Mesothelial cell of epicardium (in vitro differentiated cells): ENCODE results near the gene ZNF282. TPM values are rescaled to one million over a fixed set of nuclear protein-coding genes. Genes with fewer than 3 reads are reported as not detected.
"Not testable (repeated sequence)": the region's sequence is repeated elsewhere in the genome, so short reads cannot be mapped to it uniquely, and the experiment has no call there.

ENCODE experiments used
- DNase-seq, 2 experiments: peaks; one replicate each; pipeline ENCODE4 v3.0.0; 2021; ENCODE audit warnings: low spot score in 2 of 2; ENCODE audit not compliant: unreplicated experiment in 2 of 2
- H3K27ac Mint-ChIP-seq: 2 replicates; pipeline ENCODE4 v1.8.0; 2021; ENCODE audit warnings: mixed read lengths
- H3K27me3 Mint-ChIP-seq: 2 replicates; pipeline ENCODE4 v1.8.0; 2021; ENCODE audit warnings: low read depth, mixed read lengths
- H3K36me3 Mint-ChIP-seq: 2 replicates; pipeline ENCODE4 v1.8.0; 2021; ENCODE audit warnings: mixed read lengths
- H3K4me1 Mint-ChIP-seq: 2 replicates; pipeline ENCODE4 v1.8.0; 2021; ENCODE audit warnings: mixed read lengths
- H3K4me3 Mint-ChIP-seq: 2 replicates; pipeline ENCODE4 v1.8.0; 2021; ENCODE audit warnings: mild to moderate bottlenecking, moderate library complexity, mixed read lengths
- H3K9me3 Mint-ChIP-seq: 2 replicates; pipeline ENCODE4 v1.8.0; 2021; ENCODE audit warnings: mixed read lengths
- total RNA-seq: library from RNA; stranded (reverse); gene quantifications from 3 replicates; pipeline ENCODE4 v1.2.1, GENCODE V29; 2021
- TF ChIP-seq, protein P1 (sequence below): fragments of 200-600 bp; sonication (generic); IDR thresholded peaks from one replicate; pipeline ENCODE4 v1.5.0; 2021; ENCODE audit warnings: antibody characterized with exemption; ENCODE audit not compliant: unreplicated experiment

ZNF282 gene
- total RNA-seq, 1 donor from 2014 or later = 47.0 TPM

DNA sequence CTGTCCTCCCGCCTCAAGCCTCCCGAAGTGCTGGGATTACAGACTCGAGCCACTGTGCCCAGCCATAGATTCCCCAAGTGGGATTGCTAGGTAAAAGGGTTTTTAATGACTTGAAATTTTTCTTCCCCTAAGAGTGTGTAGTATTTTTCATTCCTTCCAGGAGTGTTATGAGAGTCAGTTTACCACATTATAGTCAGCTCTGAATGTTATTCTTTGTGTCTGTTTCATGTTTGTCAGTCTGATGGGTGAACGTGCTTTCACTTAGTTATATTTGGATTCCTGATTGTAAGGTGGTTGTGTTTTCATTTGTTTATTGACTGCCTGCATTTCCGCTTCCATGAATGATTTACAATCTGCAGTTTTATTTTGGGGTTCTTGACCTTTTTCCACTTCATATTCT lies 50.4 kb downstream of the ZNF282 start:
- Mint-ChIP-seq H3K27me3 (no peaks in the 10 kb centered on the region), H3K4me1 (peaks cover 4% of the 10 kb centered on the region), H3K9me3 (peaks cover 9% of the 10 kb centered on the region), H3K36me3 (peaks cover 25% of the 10 kb centered on the region), H3K4me3 (no peak overlapping the region), H3K27ac (no peak overlapping the region)
- TF ChIP-seq, protein P1, sequence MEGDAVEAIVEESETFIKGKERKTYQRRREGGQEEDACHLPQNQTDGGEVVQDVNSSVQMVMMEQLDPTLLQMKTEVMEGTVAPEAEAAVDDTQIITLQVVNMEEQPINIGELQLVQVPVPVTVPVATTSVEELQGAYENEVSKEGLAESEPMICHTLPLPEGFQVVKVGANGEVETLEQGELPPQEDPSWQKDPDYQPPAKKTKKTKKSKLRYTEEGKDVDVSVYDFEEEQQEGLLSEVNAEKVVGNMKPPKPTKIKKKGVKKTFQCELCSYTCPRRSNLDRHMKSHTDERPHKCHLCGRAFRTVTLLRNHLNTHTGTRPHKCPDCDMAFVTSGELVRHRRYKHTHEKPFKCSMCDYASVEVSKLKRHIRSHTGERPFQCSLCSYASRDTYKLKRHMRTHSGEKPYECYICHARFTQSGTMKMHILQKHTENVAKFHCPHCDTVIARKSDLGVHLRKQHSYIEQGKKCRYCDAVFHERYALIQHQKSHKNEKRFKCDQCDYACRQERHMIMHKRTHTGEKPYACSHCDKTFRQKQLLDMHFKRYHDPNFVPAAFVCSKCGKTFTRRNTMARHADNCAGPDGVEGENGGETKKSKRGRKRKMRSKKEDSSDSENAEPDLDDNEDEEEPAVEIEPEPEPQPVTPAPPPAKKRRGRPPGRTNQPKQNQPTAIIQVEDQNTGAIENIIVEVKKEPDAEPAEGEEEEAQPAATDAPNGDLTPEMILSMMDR = no peak
- DNase-seq = no peak

DNA sequence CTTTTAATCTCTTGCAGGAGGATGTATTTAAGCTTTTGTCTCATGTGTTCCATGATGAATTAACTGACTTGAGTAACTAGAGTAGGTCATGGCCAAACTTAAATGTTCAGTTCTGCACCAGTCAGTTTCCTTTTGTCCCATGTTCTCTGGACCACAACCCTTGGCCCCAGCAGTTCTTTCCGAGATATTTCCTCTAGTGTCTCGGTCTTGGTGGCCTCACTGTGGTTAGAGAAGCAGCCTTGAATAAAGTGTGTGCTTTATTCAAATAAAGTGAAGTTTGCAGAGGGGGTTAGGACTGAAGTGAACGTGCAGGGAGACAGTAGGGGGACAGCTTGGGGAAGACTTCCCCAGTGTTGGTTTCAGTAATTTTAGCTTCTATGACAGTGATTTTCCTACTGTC lies 53.4 kb downstream of the ZNF282 start:
- no peak for DNase-seq
- no peaks in the 10 kb centered on the region for H3K9me3 Mint-ChIP-seq
- H3K27me3 Mint-ChIP-seq = no peaks in the 10 kb centered on the region
- no peak overlapping the region for H3K27ac Mint-ChIP-seq
- peaks cover 23% of the 10 kb centered on the region for H3K36me3 Mint-ChIP-seq
- TF ChIP-seq, protein P1 = no peak
- no peak overlapping the region for H3K4me3 Mint-ChIP-seq
- H3K4me1 Mint-ChIP-seq = no peaks in the 10 kb centered on the region

DNA sequence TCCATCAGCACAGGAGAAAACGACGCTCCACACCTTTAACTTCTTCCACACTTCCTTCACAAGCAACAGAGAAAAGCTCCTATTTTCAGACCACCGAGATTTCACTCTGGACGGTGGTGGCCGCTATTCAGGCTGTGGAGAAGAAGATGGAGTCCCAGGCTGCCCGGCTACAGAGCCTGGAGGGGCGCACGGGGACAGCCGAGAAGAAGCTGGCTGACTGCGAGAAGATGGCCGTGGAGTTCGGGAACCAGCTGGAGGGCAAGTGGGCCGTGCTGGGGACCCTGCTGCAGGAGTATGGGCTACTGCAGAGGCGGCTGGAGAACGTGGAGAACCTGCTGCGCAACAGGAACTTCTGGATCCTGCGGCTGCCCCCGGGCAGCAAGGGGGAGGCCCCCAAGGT lies 54.8 kb downstream of the ZNF282 start:
- not testable (repeated sequence) for H3K9me3 Mint-ChIP-seq, H3K4me3 Mint-ChIP-seq, DNase-seq, H3K27me3 Mint-ChIP-seq, H3K4me1 Mint-ChIP-seq, H3K27ac Mint-ChIP-seq
- H3K36me3 Mint-ChIP-seq = peaks cover 20% of the 10 kb centered on the region

DNA sequence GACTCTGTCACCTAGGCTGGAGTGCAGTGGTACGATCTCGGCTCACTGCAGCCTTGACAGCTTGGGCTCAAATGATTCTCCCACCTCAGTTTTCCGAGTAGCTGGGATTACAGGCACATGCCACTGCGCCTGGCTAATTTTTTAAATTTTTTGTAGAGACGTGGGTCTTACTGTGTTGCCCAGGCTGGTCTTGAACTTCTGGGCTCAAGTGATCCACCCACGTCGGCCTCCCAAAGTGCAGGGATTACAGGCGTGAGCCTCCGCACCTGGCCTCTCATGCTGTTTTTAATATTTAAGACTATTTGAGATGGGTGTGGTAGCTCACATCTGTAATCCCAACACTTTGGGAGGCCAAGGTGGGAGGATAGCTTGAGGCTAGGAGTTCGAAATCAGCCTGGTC lies 56.2 kb downstream of the ZNF282 start:
- not testable (repeated sequence) for H3K27ac Mint-ChIP-seq, H3K9me3 Mint-ChIP-seq, H3K4me1 Mint-ChIP-seq, DNase-seq, H3K27me3 Mint-ChIP-seq, H3K4me3 Mint-ChIP-seq
- H3K36me3 Mint-ChIP-seq = peaks cover 21% of the 10 kb centered on the region

DNA sequence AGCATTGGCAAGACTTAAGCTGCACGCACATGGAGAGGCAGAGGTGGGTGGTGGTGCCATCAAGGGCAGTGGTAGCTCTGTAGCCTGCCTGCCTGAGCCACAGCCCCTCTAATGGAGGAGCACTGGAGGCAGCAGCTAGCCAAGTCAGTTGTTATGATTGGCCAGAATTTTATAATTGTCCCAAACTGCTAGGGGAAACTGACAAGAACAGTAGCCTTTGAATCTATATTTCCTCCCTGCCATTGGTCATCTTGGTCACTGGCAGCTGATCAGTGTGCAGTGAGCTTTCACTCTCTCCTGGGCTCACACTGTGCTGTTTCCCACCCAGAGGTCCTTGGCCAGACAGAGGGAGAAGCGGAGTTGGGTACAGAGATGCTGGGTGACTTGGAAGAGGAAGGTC lies 57.0 kb downstream of the ZNF282 start:
- Mint-ChIP-seq H3K4me1 (no peaks in the 10 kb centered on the region), H3K36me3 (peaks cover 21% of the 10 kb centered on the region), H3K27ac (no peak overlapping the region), H3K9me3 (no peaks in the 10 kb centered on the region), H3K27me3 (no peaks in the 10 kb centered on the region), H3K4me3 (no peak overlapping the region)
- TF ChIP-seq, protein P1 = no peak
- no peak for DNase-seq

DNA sequence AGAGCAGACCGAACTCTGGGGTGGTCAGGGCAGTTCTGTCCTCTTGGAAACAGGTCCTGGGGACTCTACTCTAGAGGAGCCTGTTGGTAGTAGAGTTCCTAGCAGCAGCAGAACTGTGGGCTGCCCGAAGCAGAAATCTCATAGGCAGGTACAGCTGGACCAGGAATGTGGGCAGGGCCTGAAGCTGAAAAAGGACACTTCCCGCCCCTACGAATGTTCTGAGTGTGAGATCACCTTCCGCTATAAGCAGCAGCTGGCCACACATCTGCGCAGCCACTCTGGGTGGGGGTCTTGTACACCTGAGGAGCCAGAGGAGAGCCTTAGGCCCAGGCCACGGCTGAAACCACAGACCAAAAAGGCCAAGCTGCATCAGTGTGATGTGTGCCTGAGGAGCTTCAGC lies 58.3 kb downstream of the ZNF282 start:
- Mint-ChIP-seq H3K36me3 (peaks cover 21% of the 10 kb centered on the region), H3K27ac (no peak overlapping the region), H3K27me3 (no peaks in the 10 kb centered on the region), H3K4me1 (no peaks in the 10 kb centered on the region), H3K9me3 (no peaks in the 10 kb centered on the region), H3K4me3 (no peak overlapping the region)
- DNase-seq = no peak
- TF ChIP-seq, protein P1 = no peak

DNA sequence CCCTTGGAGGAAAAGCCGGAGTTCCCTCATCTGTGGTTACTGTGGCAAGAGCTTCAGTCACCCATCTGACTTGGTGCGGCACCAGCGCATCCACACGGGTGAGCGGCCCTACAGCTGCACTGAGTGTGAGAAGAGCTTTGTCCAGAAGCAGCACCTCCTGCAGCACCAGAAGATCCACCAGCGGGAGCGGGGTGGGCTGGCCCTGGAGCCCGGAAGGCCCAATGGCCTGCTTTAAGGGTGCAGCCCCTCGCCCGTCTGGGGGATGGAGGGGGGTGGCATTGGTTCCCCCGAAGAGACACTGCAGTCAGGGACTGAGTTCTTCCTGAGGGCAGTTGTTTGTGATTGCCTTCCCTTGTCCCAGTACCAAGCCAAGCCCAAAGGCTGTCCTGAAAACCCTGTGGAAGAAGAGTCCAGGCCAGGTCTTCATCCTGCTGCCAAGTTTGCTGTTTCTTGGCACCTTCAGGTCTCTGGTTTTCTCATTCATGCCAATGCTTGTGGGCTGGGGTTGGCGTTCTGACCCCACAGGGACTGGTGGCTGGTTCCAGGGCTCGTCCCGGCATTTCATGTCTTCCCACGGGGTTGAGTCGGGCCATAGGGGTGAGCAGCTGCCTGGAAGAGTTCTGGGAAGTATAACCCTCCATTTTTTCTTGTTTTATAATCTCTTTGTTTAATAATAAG lies 59.0 kb downstream of the ZNF282 start:
- H3K4me3 Mint-ChIP-seq = no peak overlapping the region
- H3K4me1 Mint-ChIP-seq = no peaks in the 10 kb centered on the region
- TF ChIP-seq, protein P1 = no peak
- DNase-seq = no peak
- H3K9me3 Mint-ChIP-seq = no peaks in the 10 kb centered on the region
- H3K36me3 Mint-ChIP-seq = peaks cover 21% of the 10 kb centered on the region
- no peak overlapping the region for H3K27ac Mint-ChIP-seq
- H3K27me3 Mint-ChIP-seq = no peaks in the 10 kb centered on the region
